ENCODE data around the gene BPIFB4. TPM values are rescaled to one million over a fixed set of nuclear protein-coding genes. Genes with fewer than 3 reads are reported as not detected.

The BPIFB4 gene
- total and polyA plus RNA-seq, 2 donors (not counting 3 experiments of a cell fraction or from before 2014, with no cell fraction given), result not detected

DNA sequence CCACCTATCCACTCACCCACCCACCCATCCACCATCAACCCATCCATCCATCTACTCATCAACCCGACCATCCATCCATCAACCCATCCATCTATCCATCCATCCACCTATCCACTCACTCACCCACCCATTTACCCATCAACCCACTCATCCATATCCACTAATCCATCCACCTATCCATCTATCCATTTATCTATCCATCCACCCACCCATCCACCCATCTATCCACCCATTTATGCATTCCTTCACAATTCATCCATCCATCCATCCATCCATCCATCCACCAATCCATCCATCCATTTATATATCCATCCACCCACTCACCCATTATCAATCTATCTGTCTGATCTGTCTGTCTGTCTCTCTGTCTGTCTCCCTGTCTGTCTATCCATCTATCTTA is 14.1 kb downstream of the BPIFB4 start:
- ChIA-PET POLR2A (no interaction called here), CTCF (interaction anchor here (1.2 kb wide), 2 partner anchors 189 to 191 kb away, joined by 3 to 4 read pairs; no protein-coding TSS in a partner anchor)
- no peak overlapping the region for H3K27ac ChIP-seq (ENCODE audit: insufficient read depth, low read depth, low read length)
- FAIRE-seq, result no peak
- BruUV-seq (replicated peaks), result no TSS peak
- H4K20me1 ChIP-seq (replicated peaks; ENCODE audit: control insufficient read depth, extremely low read depth, insufficient read depth, low read length), result no peaks in the 10 kb centered on the region
- no peak for TF ChIP-seq JUN (IDR thresholded peaks at IDR 0.05; ENCODE audit: borderline replicate concordance, insufficient read depth, insufficient read length, low read depth)
- TF ChIP-seq FOS (IDR thresholded peaks at IDR 0.05; ENCODE audit: borderline replicate concordance, insufficient read depth, low read length), result no peak
- TF ChIP-seq, protein P1, sequence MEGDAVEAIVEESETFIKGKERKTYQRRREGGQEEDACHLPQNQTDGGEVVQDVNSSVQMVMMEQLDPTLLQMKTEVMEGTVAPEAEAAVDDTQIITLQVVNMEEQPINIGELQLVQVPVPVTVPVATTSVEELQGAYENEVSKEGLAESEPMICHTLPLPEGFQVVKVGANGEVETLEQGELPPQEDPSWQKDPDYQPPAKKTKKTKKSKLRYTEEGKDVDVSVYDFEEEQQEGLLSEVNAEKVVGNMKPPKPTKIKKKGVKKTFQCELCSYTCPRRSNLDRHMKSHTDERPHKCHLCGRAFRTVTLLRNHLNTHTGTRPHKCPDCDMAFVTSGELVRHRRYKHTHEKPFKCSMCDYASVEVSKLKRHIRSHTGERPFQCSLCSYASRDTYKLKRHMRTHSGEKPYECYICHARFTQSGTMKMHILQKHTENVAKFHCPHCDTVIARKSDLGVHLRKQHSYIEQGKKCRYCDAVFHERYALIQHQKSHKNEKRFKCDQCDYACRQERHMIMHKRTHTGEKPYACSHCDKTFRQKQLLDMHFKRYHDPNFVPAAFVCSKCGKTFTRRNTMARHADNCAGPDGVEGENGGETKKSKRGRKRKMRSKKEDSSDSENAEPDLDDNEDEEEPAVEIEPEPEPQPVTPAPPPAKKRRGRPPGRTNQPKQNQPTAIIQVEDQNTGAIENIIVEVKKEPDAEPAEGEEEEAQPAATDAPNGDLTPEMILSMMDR (IDR thresholded peaks at IDR 0.05; ENCODE audit: extremely low read depth in 1 of 2, insufficient read depth in 1 of 2, low read depth in 1 of 2, low read length in 2 of 2), result no peak
- TF ChIP-seq POLR2AphosphoS5 (IDR thresholded peaks at IDR 0.05; ENCODE audit: insufficient read depth, low read depth, low read length), result no peak
- TF ChIP-seq POLR2A (IDR thresholded peaks at IDR 0.05; ENCODE audit: low read depth, low read length), result no peak
- TF ChIP-seq MYC (IDR thresholded peaks at IDR 0.05; ENCODE audit: low read depth, low read length), result no peak
- TF ChIP-seq, protein P2, sequence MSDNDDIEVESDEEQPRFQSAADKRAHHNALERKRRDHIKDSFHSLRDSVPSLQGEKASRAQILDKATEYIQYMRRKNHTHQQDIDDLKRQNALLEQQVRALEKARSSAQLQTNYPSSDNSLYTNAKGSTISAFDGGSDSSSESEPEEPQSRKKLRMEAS (IDR thresholded peaks at IDR 0.05; ENCODE audit: insufficient read depth, insufficient read length), result no peak
- TF ChIP-seq GATA2 (IDR thresholded peaks at IDR 0.05; ENCODE audit: insufficient read depth, insufficient read length, low read depth, low read length), result no peak
- no peak for TF ChIP-seq EZH2 (IDR thresholded peaks at IDR 0.05; ENCODE audit: borderline replicate concordance, low read depth, low read length, severe bottlenecking)
- H3K4me2 ChIP-seq (ENCODE audit: insufficient read depth, low read length), result no peak overlapping the region
- H3K9me1 ChIP-seq (replicated peaks; ENCODE audit: control insufficient read depth, extremely low read depth, insufficient read depth, low read length), result no peaks in the 10 kb centered on the region
- no peaks in the 10 kb centered on the region for H3K27me3 ChIP-seq (ENCODE audit: control insufficient read depth in 2 of 2, insufficient read depth in 2 of 2, low read length in 2 of 2)
- H3K4me1 ChIP-seq (ENCODE audit: control insufficient read depth, extremely low read depth, insufficient read depth, low read length), result no peaks in the 10 kb centered on the region
- dilution Hi-C loops (cut with MboI; ENCODE audit: extremely low pct_ligation_motif_present, low sequenced_read_pairs) (no loop called here), intact Hi-C loops (cut with micrococcal nuclease) (no loop called here)
- H3K9ac ChIP-seq (replicated peaks; ENCODE audit: extremely low read depth, insufficient read depth, low read length), result no peak overlapping the region
- no peaks in the 10 kb centered on the region for H3K79me2 ChIP-seq (ENCODE audit: control insufficient read depth, insufficient read depth, low read length)
- no peak overlapping the region for H2AFZ ChIP-seq (ENCODE audit: low read depth, low read length)
- H3K9me3 ChIP-seq (replicated peaks; ENCODE audit: control insufficient read depth, insufficient read depth, low read length), result no peaks in the 10 kb centered on the region
- H3K4me3 ChIP-seq (replicated peaks in 1 of 3; ENCODE audit: insufficient read depth in 1 of 3, low read depth in 1 of 3, low read length in 3 of 3), result no peak overlapping the region
- no peak for DNase-seq (ENCODE audit: low read depth, low spot score)
- H3K36me3 ChIP-seq (ENCODE audit: control insufficient read depth in 2 of 2, extremely low read depth in 1 of 2, insufficient read depth in 2 of 2, low read length in 2 of 2), result no peaks in the 10 kb centered on the region
